ENCODE results near the gene MRI1. TPM values are rescaled to one million over a fixed set of nuclear protein-coding genes. Genes with fewer than 3 reads are reported as not detected.

MRI1 gene
- total RNA-seq, 4 donors from 2014 or later: 28.2 to 60.2 (median 38.5) TPM

DNA sequence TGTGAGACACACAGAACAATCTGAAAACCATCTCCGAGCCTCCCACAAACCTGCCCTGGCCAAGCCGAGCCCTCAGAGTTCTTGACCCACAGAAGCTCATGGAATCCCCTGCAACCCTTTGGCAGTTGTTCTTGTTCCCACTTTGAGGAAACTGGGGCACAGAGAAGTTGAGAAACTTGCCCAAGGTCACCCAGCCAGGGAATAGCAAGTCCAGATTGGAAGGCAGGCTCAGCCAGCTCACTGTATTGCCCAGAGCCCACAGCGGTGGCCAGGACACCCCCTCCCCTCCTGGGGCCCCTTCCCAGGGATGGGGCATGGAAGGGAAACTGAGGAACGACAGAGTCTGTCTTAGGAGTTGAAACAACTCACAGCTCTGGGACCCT lies 32.7 kb downstream of the MRI1 start:
- no peaks in the 10 kb centered on the region for H3K9me3 ChIP-seq
- H3K27me3 ChIP-seq: no peaks in the 10 kb centered on the region
- intact Hi-C loops (cut with DNase I): loop anchor here (5.0 kb wide), 1 partner anchor 35 kb away; no protein-coding TSS in a partner anchor
- peaks cover 0 to 4% (median 0%) of the 10 kb centered on the region in 4 donors for H3K36me3 ChIP-seq
- TF ChIP-seq POLR2AphosphoS5 (IDR thresholded peaks at IDR 0.05) (no peak), CTCF (IDR thresholded peaks at IDR 0.05) (no peak), POLR2A (IDR thresholded peaks at IDR 0.05; ENCODE audit: low read depth) (no peak), EP300 (IDR thresholded peaks at IDR 0.05) (no peak)
- WGBS: 50% methylated on average over 1 of the region's 4 CpGs
- H3K4me1 ChIP-seq: peaks cover 23 to 43% (median 42%) of the 10 kb centered on the region in 4 donors
- peak overlapping the region in 2 of 4 donors; percentile 77 to 83 for H3K4me3 ChIP-seq
- H3K27ac ChIP-seq (replicated peaks in 1 of 4): peak overlapping the region; percentile 89 to 97 (median 94)
- no peak for DNase-seq (ENCODE audit: extremely low spot score)

GRCh38 chr19:13797870-13798269 lies 33.5 kb downstream of the MRI1 start:
- Histone ChIP-seq H3K27ac (replicated peaks in 1 of 4) (peak overlapping the region; percentile 89 to 97 (median 94)), H3K36me3 (peaks cover 0 to 8% (median 0%) of the 10 kb centered on the region in 4 donors), H3K9me3 (no peaks in the 10 kb centered on the region), H3K4me1 (peaks cover 23 to 43% (median 42%) of the 10 kb centered on the region in 4 donors), H3K27me3 (no peaks in the 10 kb centered on the region), H3K4me3 (no peak overlapping the region)
- intact Hi-C loops (cut with DNase I): loop anchor here (5.0 kb wide), 1 partner anchor 34 kb away; no protein-coding TSS in a partner anchor
- TF ChIP-seq EP300 (IDR thresholded peaks at IDR 0.05) (no peak), POLR2A (IDR thresholded peaks at IDR 0.05; ENCODE audit: low read depth) (no peak), POLR2AphosphoS5 (IDR thresholded peaks at IDR 0.05) (peak in 1 of 2 donors; percentile 15), CTCF (IDR thresholded peaks at IDR 0.05) (no peak)
- 29% methylated on average over 7 of the region's 7 CpGs for WGBS
- no peak for DNase-seq (ENCODE audit: extremely low spot score)

DNA sequence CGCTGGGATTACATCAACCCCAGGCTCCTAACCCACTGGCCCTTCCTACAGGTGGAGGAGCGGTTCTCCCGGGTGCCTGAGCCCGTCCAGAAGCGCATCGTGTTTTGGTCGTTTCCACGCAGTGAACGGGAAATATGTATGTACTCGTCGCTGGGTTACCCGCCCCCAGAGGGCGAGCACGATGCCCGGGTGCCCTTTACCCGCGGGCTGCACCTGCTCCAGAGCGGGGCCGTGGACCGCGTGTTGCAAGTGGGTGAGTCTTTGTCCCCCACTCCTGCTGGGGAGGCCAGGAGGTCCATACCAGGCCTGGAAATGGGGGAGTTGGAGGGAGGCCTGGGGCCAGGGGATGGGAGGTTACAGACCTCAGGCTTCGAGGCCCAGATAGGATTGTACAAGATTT lies 35.3 kb downstream of the MRI1 start:
- no peak for TF ChIP-seq POLR2AphosphoS5 (IDR thresholded peaks at IDR 0.05)
- no peak for TF ChIP-seq EP300 (IDR thresholded peaks at IDR 0.05)
- TF ChIP-seq CTCF (IDR thresholded peaks at IDR 0.05): no peak
- TF ChIP-seq POLR2A (IDR thresholded peaks at IDR 0.05; ENCODE audit: low read depth): no peak
- Histone ChIP-seq H3K9me3 (no peaks in the 10 kb centered on the region), H3K4me3 (no peak overlapping the region), H3K27ac (replicated peaks in 1 of 4) (no peak overlapping the region), H3K27me3 (no peaks in the 10 kb centered on the region), H3K36me3 (peaks cover 0 to 16% (median under 1%) of the 10 kb centered on the region in 4 donors), H3K4me1 (peaks cover 17 to 33% (median 32%) of the 10 kb centered on the region in 4 donors)
- DNase-seq (ENCODE audit: extremely low spot score): no peak
- 100% methylated on average over 4 of the region's 22 CpGs for WGBS
- intact Hi-C loops (cut with DNase I): loop anchor here (5.0 kb wide), 1 partner anchor 33 kb away; no protein-coding TSS in a partner anchor

- Histone ChIP-seq H3K27me3 (no peaks in the 10 kb centered on the region), H3K4me1 (peaks cover 0 to 14% (median 10%) of the 10 kb centered on the region in 4 donors), H3K36me3 (peaks cover 0 to 32% (median 17%) of the 10 kb centered on the region in 4 donors), H3K4me3 (no peak overlapping the region), H3K9me3 (no peaks in the 10 kb centered on the region), H3K27ac (replicated peaks in 1 of 4) (no peak overlapping the region)
- intact Hi-C loops (cut with DNase I): no loop called here
- no peak for DNase-seq (ENCODE audit: extremely low spot score)
- no peak for TF ChIP-seq EP300 (IDR thresholded peaks at IDR 0.05)
- TF ChIP-seq POLR2AphosphoS5 (IDR thresholded peaks at IDR 0.05): no peak
- 86% methylated on average over 4 of the region's 9 CpGs for WGBS
Observed at GRCh38 chr19:13803038-13803437, 38.7 kb downstream of the MRI1 start.

DNA sequence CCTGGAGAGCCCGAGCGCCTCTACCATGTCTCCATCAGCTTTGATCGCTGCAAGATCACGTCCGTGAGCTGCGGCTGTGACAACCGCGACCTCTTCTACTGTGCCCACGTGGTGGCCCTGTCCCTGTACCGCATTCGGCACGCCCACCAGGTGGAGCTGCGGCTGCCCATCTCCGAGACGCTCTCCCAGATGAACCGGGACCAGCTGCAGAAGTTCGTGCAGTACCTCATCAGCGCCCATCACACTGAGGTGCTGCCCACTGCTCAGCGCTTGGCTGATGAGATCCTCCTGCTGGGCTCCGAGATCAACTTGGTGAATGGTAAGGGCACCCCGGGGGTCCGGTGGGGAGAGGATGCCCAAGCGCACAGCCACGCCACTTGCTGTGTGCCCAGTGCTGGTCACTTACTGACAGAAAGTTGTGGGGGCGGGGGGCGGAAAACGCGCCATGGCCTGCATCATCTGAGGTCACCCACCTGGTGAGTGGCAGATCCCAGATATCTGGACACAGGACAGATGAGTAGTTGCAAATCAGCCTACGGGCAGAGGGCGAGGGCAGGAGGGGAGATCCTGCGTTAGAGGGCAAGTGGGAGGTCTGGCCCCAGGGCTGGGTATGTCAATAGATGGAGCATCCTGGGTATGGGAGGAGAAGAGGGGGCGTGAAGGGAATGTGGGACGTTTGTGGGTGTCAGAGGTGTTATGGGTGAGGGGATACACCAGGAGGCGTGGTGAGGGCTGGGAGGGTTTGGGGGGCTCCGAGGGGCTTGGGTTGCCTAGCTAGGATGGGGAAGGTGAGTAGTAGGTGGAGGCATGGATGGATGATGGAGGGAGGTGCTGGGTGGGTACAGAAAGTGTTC lies 40.7 kb downstream of the MRI1 start:
- H3K36me3 ChIP-seq: peaks cover 0 to 50% (median 26%) of the 10 kb centered on the region in 4 donors
- H3K27ac ChIP-seq (replicated peaks in 1 of 4): no peak overlapping the region
- intact Hi-C loops (cut with DNase I): no loop called here
- TF ChIP-seq POLR2AphosphoS5 (IDR thresholded peaks at IDR 0.05) (peak in 1 of 2 donors; percentile 40), CTCF (IDR thresholded peaks at IDR 0.05) (peak; percentile 48 to 64 (median 61)), POLR2A (IDR thresholded peaks at IDR 0.05; ENCODE audit: low read depth) (no peak), EP300 (IDR thresholded peaks at IDR 0.05) (no peak)
- no peaks in the 10 kb centered on the region for H3K9me3 ChIP-seq
- WGBS: 94% methylated on average over 12 of the region's 35 CpGs
- H3K4me1 ChIP-seq: peaks cover 0 to 11% (median 5%) of the 10 kb centered on the region in 4 donors
- no peak for DNase-seq (ENCODE audit: extremely low spot score)
- no peak overlapping the region for H3K4me3 ChIP-seq
- H3K27me3 ChIP-seq: no peaks in the 10 kb centered on the region
